Measurements from ENCODE around the gene DENND2C.

DENND2C gene, protein sequence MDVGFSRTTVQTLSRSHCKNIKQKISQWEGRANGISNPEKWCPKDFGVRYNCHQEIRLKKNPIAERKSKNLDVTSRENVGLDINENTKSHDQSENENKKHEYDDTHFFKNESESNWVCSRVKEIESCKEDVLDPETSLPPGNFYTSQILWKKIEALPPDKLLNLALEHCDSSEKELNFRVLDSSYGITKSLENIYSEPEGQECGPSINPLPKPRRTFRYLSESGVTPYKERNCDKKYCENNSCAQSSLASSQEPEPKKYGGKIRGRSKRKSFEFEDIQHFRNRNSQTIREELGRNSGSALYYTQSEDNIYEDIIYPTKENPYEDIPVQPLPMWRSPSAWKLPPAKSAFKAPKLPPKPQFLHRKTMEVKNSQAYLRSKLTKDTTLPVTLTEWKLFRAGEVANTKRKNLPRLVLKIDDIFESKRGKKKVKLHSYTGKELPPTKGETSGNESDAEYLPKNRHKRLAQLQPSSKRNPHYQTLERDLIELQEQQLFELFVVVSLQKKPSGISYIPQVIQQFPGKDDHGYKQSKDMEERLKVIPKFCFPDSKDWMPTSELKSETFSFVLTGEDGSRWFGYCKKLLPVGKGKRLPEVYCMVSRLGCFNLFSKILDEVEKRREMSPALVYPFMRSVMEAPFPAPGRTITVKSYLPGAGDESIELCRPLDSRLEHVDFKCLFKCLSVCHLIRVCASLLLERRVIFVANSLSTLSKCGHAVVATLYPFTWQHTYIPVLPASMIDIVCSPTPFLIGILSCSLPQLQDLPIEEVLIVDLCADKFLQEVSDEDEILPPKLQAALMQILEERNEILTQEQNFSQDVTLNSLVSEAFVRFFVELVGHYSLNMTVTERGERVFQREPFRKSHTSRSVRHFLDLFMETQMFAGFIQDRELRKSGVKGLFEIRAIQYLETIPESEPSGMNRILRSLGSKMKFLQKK

DNA sequence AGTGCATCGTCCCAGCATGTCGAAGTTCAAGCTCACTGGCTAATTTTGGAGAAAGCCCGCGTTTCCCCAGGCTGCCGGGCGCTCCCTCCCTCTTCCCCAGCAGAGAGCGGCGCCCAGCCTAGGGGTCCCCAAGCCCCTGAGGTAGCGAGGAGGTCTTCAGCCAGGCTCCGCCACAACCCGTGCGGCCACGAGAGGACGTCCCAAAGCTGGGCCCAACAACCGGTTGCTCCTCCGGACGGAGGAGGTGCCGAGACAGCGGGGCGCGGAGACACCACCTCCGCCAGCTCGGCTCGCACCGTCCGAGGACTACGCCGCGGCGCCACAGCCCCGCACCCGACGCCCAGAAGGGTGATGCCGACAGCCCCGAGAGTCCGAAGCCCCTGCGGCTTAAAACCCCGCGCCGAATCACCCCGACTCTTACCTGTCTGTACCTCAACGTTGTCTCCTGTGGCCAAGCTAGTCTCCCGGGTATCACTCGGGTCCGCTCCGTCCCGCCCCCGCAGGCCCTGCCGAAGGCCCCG, at the start of gene DENND2C:
Gene DENND2C (minus strand): TSS at position 488 of the 521 bp plus-strand sequence. CDS start 44,065 bp downstream, outside the sequence.
- DNase-seq, result no peak

DNA sequence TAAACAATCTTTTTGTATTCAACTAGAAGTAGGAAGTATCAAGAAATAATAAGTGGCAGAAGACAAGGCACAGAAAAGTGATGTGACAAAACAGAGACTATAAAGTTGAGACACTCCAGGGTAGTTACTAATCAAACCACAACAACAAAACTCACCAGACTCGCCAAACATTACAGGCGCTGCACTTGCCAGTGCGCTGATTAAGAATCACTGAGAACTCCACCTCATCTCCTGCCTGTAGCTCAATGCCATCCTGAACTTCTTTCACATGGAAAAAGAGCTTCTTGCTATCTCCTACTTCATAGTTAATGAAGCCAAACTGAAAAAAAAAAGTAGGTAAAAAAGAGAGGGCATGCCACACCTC, 49.6 kb upstream of the DENND2C start:
- DNase-seq, result no peak

DNA sequence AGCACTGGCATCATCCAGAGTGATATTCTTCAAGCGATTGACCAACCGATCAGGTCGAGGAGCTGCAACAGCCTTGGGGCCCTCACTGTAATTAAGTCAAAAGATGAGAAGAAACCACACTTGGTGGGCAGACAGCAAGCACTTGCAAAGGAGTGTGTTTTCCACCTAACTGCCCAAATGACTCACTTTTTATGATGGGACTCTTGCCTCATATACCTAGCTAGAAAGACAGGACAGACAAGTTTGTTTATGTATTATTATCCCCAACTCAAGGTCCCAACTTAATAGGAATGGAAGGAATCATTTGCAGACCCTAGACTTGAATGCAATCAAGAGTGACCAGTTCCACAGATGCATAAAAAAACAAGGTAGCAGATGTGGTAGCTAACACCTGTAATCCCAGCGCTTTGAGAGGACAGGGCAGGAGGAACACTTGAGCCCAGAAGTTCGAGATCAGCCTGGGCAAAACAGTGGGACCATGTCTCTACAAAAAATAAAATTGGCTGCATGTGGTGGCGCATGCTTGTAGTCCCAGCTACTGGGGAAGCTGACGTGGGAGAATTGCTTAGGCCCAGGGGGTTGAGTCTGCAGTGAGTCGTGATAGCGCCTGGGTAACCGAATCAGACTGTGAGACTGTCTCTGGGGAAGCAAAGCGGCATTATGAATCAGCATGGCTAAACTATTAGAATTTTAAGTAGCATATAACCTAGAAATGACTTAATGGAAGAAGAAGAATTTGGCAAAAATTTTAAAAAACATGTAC, 49.0 kb upstream of the DENND2C start:
- DNase-seq, result peak; percentile 31 to 49

DNA sequence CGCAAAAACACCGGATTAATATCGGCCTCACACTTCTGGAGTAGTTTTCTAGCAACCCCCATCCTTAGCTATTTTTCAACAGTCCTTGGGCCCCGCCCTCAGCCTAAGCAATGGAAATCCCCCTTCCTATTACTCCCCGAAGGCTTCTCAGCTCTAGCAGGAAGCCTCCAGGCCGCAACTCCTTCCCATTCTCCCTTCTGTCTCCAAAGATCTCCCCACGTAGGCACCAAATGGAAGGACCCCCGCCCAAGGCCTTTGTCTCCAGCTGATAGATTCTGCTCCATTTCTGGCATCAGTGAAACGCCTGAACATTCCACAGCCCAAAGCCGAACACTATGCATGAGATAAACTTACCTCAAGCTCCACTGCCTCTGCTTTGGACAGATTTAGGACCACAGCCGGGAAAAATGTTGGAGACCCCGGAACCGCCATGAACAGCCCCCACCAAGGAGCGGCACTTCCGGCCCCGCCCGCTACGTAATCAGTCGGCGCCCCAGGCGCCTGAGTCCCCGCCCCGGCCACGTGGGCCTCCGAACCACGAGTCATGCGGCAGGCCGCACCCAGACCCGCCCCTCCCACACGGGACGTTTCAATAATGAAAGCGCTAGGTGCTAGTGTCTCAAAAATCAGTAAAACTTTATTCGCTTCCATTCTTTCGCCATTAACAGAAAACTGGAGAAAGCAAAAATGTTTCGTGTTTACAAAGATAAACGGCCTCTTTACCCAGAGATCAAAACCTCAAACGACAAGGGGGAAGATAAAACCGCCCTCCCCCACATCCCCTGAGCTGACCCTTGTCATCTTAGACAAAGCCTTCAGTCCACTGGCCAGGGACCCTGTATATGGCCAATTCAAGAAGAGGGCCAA, 46.7 kb upstream of the DENND2C start, which contains the start of gene NRAS:
Gene NRAS (minus strand): TSS at position 468 of the 867 bp plus-strand sequence. CDS start 611 bp downstream, outside the sequence.
- peak; percentile 96 for DNase-seq

DNA sequence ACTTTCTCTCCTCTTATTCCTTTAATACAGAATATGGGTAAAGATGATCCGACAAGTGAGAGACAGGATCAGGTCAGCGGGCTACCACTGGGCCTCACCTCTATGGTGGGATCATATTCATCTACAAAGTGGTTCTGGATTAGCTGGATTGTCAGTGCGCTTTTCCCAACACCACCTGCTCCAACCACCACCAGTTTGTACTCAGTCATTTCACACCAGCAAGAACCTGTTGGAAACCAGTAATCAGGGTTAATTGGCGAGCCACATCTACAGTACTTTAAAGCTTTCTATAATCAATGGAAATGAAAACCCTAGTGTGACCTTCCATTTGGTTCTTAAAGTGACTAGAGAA, 46.1 kb upstream of the DENND2C start:
- no peak for DNase-seq

DNA sequence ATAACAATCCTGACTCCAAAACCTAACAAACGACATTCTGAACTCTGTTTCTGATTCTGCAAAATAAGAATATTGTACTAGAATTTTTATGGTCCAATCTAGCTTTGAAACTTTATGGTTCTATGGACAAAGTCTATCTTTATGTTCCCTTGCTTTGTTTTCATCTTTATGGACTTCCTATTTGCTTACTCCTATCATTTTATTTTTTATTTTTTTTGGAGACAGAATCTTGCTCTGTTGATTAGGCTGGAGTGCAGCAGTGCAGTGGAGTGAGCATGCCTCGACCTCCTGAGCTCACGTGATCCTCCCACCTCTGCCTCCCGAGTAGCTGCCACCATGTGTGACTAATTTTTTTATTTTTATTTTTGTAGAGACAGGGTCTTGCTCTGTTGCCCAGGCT, 43.1 kb upstream of the DENND2C start:
- DNase-seq, result no peak

DNA sequence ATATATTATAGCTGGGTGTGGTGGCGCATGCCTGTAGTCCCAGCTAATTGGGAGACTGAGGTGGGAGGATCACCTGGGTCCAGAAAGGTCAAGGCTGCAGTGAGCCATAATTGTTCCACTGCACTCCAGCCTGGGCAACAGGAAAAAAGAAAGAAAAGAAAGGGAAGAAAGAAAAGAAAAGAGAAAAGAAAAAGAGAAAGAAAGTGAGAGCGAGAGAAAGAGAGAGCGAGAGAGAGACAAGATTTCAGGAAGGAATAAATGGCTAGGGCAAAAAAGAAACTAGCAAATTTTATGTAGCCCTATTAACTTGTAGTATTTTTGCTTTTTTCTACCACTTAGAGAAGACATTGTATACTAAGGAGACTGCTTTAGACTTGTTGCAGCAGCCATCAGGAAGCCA, 40.5 kb upstream of the DENND2C start:
- no peak for DNase-seq

DNA sequence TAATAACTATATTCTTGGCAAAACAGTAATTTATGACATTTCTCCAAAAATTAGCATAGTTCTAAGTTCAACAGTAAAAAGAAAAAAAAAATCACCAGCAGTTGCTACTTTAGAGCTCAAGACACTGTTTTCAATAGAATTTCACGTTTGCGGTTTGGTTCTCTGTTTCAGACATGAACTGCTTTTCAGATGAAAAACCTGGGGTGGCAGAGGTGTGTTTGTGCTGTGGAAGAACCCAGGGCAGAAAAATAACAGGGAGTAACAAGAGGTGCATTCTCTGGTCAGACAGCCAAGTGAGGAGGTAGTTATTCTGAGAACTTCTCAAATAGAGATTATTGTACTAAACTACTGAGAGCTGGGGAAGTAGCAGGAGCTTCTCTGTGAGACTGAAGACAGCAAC, 37.8 kb upstream of the DENND2C start:
- DNase-seq, result no peak

DNA sequence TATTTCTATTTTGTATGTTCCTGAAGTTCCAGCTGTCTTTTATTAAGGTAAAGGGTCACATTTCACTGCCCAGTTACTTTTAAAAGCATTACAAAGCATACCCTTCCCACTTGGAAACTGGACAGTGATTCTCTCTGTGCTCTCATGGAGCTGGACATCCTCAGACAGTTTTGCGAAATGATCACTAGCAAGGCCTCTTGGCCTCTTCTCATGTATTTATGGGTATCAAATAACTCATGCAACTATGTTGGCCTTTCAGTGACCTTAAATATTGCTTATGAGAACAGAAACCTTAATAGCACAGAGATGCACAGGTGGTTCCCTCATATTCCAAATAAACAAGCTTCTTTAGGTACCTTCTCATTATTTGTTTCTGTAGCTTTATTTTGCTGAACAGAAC, 33.4 kb upstream of the DENND2C start:
- DNase-seq, result no peak

DNA sequence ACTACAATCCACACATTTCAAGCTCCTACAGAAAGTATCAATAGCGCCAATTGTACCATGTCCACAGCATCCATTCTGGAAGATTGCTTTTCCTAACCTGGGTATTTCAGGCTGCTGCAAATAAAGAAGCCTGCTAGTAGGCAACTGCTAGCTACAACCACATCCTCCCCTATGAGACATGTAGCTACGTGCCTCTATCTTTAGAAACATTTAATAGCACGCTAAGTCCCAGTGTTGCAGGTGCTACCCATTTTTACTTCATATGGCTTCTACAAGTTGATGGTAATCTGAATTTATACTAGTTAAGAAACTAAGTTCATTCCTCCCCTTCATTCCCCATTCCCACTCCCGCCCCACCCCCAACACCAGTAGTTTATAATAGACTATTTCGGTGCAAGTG, 32.9 kb upstream of the DENND2C start:
- no peak for DNase-seq

DNA sequence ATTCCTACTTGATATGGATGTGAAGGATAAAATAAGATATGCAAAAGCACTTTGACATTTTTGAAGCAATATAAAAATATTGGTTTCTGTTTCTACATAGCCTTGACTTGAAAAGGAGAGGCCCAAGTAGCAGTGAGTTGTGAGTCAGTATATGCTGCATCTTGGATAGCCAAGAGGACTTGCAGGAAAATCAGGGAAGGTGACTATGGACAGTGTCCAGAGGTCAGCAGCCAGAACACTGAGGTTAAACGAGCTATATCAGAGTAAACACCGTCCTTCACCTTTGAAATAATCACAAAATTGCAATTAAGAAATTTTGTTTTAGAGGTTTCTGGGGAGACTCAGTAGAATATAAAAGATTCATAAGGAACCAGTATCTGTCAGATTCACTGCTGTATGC, 32.1 kb upstream of the DENND2C start:
- no peak for DNase-seq

DNA sequence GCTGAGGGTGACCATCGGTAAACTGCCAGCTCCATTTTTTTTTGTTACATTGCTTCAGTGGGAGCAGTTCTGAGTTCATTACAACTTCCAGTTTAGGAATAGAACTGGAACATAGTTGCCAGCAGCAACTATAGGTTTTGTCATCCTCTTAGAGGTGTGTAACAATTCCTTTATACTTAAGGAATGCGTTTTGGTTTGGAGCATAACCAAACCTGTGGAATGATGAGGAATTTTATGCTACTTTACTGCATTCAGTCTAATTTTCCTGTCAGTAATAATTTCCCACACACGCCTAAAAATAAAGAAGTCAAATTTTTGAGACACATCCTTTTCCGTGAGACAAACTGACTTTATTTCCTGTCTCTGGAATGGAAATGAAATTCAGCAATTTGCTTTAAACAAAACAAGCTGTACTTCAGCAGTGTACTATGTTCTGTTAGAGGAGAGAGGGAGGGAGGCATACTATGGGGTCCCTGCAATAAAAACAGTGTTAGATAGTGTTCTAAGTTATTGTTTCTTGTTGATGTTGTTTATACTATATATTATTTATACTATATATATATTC, 30.3 kb upstream of the DENND2C start:
- DNase-seq, result no peak

DNA sequence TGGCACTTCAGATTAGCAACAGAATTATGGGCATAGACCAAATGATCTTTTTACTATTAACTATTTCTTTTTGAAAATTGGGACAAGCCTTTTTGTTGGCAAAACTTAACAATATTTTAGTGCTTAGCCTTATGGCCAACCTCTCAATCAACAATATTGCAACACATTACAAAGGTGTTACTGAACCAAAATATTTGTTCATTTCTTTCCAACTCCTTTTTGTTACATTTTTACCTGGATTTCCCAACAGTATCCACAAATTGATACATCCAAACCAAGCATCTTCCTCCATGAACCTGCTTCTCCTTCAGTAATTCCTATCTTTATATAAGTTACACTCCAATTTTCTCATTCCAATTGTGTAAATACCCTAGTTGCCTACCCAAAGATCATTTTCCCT, 27.0 kb upstream of the DENND2C start:
- DNase-seq, result no peak

DNA sequence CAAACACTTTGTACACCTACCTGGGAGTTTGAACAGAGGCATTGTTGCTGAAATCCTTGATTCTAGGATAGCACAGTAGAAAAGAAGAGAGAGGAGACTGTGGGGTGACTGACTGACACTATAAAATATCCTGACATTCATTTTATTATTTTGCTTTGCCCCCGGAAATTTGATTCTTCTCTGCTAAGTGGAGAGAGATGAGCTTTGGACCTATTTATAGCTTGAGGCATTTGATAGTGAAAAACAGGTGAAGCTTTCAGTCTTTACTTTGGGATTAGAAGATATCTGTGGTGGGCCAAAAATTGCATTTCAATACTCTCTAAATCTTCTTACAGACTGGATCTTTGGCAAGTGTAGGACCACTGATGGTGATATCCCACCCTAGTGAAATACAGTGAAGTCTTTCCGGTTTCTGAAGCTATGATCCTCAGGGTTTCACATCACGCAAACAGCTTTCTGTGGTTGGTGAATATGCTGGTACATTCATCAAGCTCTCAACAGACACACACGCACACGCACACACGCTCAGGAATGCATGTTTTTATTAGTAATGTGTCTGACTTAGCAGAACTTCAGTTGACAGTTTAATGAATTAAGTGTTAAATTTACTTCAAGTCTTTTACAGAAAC, 25.7 kb upstream of the DENND2C start, which contains the start of gene AMPD1:
Gene AMPD1 (minus strand): TSS at position 117 of the 629 bp plus-strand sequence. CDS start 75 bp downstream, at position 42.
- DNase-seq, result no peak

DNA sequence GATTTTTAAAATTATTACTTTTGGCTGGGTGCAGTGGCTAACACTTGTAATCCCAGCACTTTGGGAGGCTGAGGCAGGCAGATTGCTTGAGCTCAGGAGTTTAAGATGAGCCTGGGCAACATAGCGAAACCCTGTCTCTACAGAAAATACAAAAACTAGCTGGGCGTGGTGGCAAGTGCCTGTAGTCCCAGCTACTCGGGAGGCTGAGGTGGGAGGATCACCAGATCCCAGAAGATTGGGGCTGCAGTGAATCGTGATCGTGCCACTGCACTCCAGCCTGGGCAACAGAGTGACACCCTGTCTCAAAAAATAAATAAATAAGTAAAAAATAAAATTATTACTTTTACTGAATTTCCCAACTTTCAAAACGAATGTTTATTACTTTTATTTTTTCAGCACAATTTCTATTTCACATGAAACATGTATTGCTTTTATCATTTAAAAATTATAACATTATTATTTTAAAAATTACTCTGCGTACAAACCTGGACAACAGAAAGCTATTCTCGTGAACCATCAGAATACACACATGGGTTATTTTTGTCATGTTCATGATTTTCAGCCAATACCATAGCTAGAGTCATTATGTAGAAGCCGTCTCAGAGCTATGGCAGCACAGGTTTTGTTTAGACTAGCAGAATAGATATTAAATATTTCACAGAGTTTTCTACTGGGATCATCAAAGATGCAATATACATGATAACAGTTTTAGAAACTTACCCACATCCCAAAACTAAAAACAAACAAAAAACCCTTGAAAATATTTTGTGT, 24.9 kb upstream of the DENND2C start:
- no peak for DNase-seq

DNA sequence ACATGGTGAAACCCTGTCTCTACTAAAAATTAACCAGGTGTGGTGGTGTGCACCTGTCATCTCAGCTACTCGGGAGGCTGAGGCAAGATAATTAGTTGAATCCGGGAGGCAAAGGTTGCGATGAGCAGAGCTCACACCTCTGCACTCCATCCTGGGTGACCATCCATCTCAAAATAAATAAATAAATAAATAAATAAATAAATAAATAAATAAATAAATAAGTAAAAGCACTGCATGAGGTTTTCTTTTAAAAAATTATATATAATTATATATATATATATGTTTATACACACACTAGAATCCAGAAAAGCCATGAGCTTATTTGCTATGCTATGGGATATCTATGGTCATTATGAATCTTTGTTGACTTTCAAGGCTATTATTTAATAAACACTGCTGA, 23.1 kb upstream of the DENND2C start:
- DNase-seq, result no peak

DNA sequence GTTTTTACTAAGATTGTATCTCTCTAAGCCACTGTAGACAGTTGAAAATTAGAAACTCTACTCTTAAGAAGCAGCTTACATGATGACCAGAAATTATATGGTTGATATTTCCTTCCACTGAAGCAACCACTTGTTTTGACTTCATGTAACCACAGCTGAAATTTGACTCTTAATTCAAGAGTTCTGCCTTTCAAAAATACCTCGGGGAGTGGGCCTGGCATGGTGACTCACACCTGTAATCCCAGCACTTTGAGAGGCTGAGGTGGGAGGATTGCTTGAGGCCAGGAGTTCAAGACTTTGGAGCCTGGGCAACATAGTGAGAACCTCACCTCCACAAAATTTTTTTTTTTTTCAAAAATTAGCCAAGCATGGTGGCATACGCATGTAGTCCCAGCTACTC, 21.2 kb upstream of the DENND2C start:
- no peak for DNase-seq

DNA sequence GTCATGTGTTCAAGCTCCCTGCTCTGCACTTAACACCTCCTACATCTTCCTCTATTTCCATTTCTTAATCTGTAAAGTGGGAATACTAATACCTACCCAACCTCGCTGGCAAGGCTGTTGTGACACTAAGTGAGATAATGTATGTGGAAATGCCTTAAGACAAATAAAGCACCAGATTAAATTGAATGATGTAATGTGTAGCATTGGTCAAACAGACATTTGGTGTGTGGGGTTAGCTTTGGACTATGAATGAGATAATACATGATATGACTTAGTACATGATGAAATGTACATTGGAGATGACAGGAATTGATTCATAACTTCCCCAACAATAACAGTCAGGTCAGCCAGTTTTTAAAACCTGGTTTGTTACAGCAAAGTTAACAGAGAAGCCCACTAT, 20.3 kb upstream of the DENND2C start:
- no peak for DNase-seq

DNA sequence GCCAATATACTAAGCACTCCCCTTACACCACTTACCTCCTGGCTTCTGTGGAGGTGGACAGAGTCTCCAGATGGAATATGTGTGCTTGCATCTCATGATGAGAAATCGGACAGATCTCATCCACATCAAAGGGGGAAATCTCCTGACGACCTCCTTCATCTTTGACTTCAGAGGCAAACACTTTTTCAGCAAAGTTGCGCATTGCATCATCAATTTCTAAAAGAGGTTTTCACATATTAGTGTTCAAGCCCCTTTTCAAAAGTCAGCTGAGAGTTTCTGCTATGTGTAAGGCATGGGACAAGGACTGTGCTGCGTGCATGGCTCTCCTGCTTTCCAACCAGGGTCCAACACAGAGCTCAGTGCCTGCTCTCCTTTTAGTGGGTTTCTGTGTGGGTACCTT, 18.7 kb upstream of the DENND2C start:
- no peak for DNase-seq

DNA sequence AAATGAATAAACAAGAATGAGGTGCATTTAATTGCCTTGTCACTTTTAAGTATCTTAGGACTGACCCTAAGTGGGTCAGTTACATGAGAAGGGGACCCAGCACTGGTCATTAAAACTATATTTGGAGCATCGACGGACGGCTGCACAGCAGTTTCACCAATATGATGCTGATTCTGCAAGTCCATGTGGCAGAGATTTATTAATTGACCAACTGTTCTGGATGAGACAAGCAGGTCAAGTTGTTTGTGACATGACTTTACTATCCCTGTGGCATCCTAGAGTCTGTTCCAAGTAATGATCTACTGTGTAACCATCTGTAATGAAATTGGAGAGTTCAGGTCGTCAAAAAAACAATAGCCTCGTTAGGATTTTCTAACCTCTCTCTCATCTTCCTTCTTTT, 16.0 kb upstream of the DENND2C start:
- no peak for DNase-seq
